GM12878 (cell line): ENCODE results near the gene CYP2A6. TPM values are rescaled to one million over a fixed set of nuclear protein-coding genes. Genes with fewer than 3 reads are reported as not detected.
A peak's percentile ranks its signal among the peaks of the same experiment; 100 is the strongest.

Experiments used
- BACH1 ChIP-seq: fragments of 450-650 bp; IDR thresholded peaks from 2 replicates; pipeline ENCODE4 v1.6.1; 2017; ENCODE audit warnings: mild to moderate bottlenecking, borderline replicate concordance
- CREM ChIP-seq: IDR thresholded peaks from 2 replicates; pipeline ENCODE4 v1.6.1; 2014; ENCODE audit warnings: antibody characterized with exemption, low read depth
- DPF2 ChIP-seq: fragments of 450-650 bp; IDR thresholded peaks from 2 replicates; pipeline ENCODE4 v1.6.1; 2017; ENCODE audit warnings: mild to moderate bottlenecking
- EGR1 ChIP-seq, 2 experiments: IDR thresholded peaks; 1 replicate in 1 of 2; 2 replicates in 1 of 2; pipeline ENCODE4 v1.6.1; 2011 to 2012; ENCODE audit warnings: low read depth in 2 of 2, low read length in 2 of 2, borderline replicate concordance in 1 of 2, mild to moderate bottlenecking in 1 of 2, moderate library complexity in 1 of 2
- HCFC1 ChIP-seq: fragments of 150-350 bp; IDR thresholded peaks from 2 replicates; pipeline ENCODE4 v1.6.1; 2014; ENCODE audit warnings: low read length
- HSF1 ChIP-seq: fragments of 150-350 bp; IDR thresholded peaks from 2 replicates; pipeline ENCODE4 v1.6.1; 2014; ENCODE audit warnings: mild to moderate bottlenecking, low read depth, low read length
- JUND ChIP-seq: IDR thresholded peaks from 2 replicates; pipeline ENCODE4 v1.6.1; 2012; ENCODE audit warnings: low read depth, mild to moderate bottlenecking, low read length, improper control_type of control experiment, moderate library complexity
- LARP7 ChIP-seq: fragments of 450-650 bp; IDR thresholded peaks from 2 replicates; pipeline ENCODE4 v1.6.1; 2017; ENCODE audit warnings: mild to moderate bottlenecking
- NFYA ChIP-seq: IDR thresholded peaks from 2 replicates; pipeline ENCODE4 v1.6.1; 2011; ENCODE audit warnings: low read depth, mild to moderate bottlenecking, low read length, improper control_type of control experiment, borderline replicate concordance
- RAD21 ChIP-seq: IDR thresholded peaks from 2 replicates; pipeline ENCODE4 v1.6.1; 2011; ENCODE audit warnings: mild to moderate bottlenecking, low read depth, low read length, moderate library complexity; ENCODE audit not compliant: insufficient read depth
- RUNX3 ChIP-seq: IDR thresholded peaks from 2 replicates; pipeline ENCODE4 v1.6.1; 2012; ENCODE audit warnings: low read length, inconsistent platforms
- SIN3A ChIP-seq: IDR thresholded peaks from 2 replicates; pipeline ENCODE4 v1.6.1; 2012; ENCODE audit warnings: low read depth, low read length, improper control_type of control experiment
- SMARCA5 ChIP-seq: fragments of 450-650 bp; IDR thresholded peaks from 2 replicates; pipeline ENCODE4 v1.6.1; 2017; ENCODE audit warnings: mild to moderate bottlenecking
- TAF1 ChIP-seq: IDR thresholded peaks from 2 replicates; pipeline ENCODE4 v1.6.1; 2011; ENCODE audit warnings: mild to moderate bottlenecking, low read depth, low read length, borderline replicate concordance
- YY1 ChIP-seq: IDR thresholded peaks from 2 replicates; pipeline ENCODE4 v1.6.1; 2011; ENCODE audit warnings: low read depth, mild to moderate bottlenecking, low read length
- ZNF24 ChIP-seq: fragments of 450-650 bp; IDR thresholded peaks from 2 replicates; pipeline ENCODE4 v1.6.1; 2017; ENCODE audit warnings: antibody characterized with exemption, mild to moderate bottlenecking
- ZZZ3 ChIP-seq: IDR thresholded peaks from 2 replicates; pipeline ENCODE4 v1.6.1; 2011; ENCODE audit warnings: low read depth; ENCODE audit not compliant: control insufficient read depth, insufficient read length
- polyA plus RNA-seq, 11 experiments: library from polyadenylated mRNA; depleted of rRNA in 4 of 11; unstranded in 6 of 11; stranded (reverse) in 5 of 11; fragments of >200 nt; fragmentation: Nextera tagmentation in 4 of 11; fragmentation: Illumina TruSeq in 1 of 11; extraction: Ambion mirVana in 4 of 11; extraction: Trizol in 1 of 11; gene quantifications; 1 replicate in 1 of 11; 2 replicates in 10 of 11; pipeline versions ENCODE4 v1.2.1 to v1.2.3, GENCODE V29; 2011 to 2016; ENCODE audit warnings: inconsistent platforms in 2 of 11, missing spikeins in 2 of 11, low read depth in 1 of 11
- total RNA-seq, 4 experiments: library from RNA; depleted of rRNA in 3 of 4; stranded (reverse); fragments of >200 nt in 3 of 4; fragmentation: Illumina TruSeq in 1 of 4; extraction: Trizol in 1 of 4; gene quantifications; 2 replicates each; pipeline versions ENCODE4 v1.2.1 to v1.2.3, GENCODE V29; 2013 to 2021
- TF ChIP-seq, protein P1 (sequence below), 3 experiments: IDR thresholded peaks in 2 of 3; conservative IDR thresholded peaks in 1 of 3; 2 replicates each; pipeline ENCODE4 v1.5.1; 2011; ENCODE audit warnings: low read depth in 3 of 3, low read length in 3 of 3, mild to moderate bottlenecking in 3 of 3, control low read depth in 2 of 3, moderate library complexity in 2 of 3, inconsistent platforms in 1 of 3, mixed read lengths in 1 of 3; ENCODE audit not compliant: control insufficient read depth in 2 of 3, insufficient read depth in 1 of 3; ENCODE audit errors: extremely low read depth in 1 of 3
- TF ChIP-seq, protein P2 (sequence below): fragments of 450-650 bp; IDR thresholded peaks from 2 replicates; pipeline ENCODE4 v1.6.1; 2016; ENCODE audit warnings: mild to moderate bottlenecking
- TF ChIP-seq, protein P3 (sequence below): fragments of 450-650 bp; formaldehyde crosslinking; IDR thresholded peaks from 2 replicates; pipeline ENCODE4 v1.5.0; 2022; ENCODE audit warnings: mild to moderate bottlenecking, missing genetic modification characterization
- TF ChIP-seq, protein P4 (sequence below): fragments of 450-650 bp; IDR thresholded peaks from 2 replicates; pipeline ENCODE4 v1.6.1; 2016; ENCODE audit warnings: mild to moderate bottlenecking

CYP2A6 gene
- total and polyA plus RNA-seq, 10 of the 15 experiments (the other 5 are each of a cell fraction or from before 2014, with no cell fraction given) = 0.97 TPM; not detected in 9

- TF ChIP-seq EGR1 (IDR thresholded peaks at IDR 0.05; ENCODE audit: borderline replicate concordance in 1 of 2, low read depth in 2 of 2, low read length in 2 of 2) = peak in 1 of 2 experiments; percentile 12; a peak in 1 of 3 replicates
- TF ChIP-seq ZZZ3 = no peak
- TF ChIP-seq NFYA = no peak
- TF ChIP-seq, protein P1, sequence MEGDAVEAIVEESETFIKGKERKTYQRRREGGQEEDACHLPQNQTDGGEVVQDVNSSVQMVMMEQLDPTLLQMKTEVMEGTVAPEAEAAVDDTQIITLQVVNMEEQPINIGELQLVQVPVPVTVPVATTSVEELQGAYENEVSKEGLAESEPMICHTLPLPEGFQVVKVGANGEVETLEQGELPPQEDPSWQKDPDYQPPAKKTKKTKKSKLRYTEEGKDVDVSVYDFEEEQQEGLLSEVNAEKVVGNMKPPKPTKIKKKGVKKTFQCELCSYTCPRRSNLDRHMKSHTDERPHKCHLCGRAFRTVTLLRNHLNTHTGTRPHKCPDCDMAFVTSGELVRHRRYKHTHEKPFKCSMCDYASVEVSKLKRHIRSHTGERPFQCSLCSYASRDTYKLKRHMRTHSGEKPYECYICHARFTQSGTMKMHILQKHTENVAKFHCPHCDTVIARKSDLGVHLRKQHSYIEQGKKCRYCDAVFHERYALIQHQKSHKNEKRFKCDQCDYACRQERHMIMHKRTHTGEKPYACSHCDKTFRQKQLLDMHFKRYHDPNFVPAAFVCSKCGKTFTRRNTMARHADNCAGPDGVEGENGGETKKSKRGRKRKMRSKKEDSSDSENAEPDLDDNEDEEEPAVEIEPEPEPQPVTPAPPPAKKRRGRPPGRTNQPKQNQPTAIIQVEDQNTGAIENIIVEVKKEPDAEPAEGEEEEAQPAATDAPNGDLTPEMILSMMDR (IDR thresholded peaks at IDR 0.05 in 2 of 3, conservative IDR thresholded peaks at IDR 0.05 in 1 of 3; ENCODE audit: control insufficient read depth in 2 of 3, extremely low read depth in 1 of 3, insufficient read depth in 1 of 3, low read depth in 3 of 3, low read length in 3 of 3) = peak; percentile 80 to 95 (median 87)
- 0 out of 2 replicates have a peak, but pooled peaks have one; percentile 20 for TF ChIP-seq CREM
- TF ChIP-seq SMARCA5 = peak; percentile 92
- peak; percentile 64; the same call in 1 of the 2 replicates for TF ChIP-seq YY1
- no peak for TF ChIP-seq SIN3A
- 0 out of 2 replicates have a peak, but pooled peaks have one; percentile 41 for TF ChIP-seq DPF2
- no peak for TF ChIP-seq BACH1
- TF ChIP-seq LARP7 = 0 out of 2 replicates have a peak, but pooled peaks have one; percentile 32
- 0 out of 2 replicates have a peak, but pooled peaks have one; percentile 18 for TF ChIP-seq ZNF24
- TF ChIP-seq HSF1 = no peak
- no peak for TF ChIP-seq RUNX3
- TF ChIP-seq, protein P2, sequence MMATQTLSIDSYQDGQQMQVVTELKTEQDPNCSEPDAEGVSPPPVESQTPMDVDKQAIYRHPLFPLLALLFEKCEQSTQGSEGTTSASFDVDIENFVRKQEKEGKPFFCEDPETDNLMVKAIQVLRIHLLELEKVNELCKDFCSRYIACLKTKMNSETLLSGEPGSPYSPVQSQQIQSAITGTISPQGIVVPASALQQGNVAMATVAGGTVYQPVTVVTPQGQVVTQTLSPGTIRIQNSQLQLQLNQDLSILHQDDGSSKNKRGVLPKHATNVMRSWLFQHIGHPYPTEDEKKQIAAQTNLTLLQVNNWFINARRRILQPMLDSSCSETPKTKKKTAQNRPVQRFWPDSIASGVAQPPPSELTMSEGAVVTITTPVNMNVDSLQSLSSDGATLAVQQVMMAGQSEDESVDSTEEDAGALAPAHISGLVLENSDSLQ = peak; percentile 95
- TF ChIP-seq, protein P3, sequence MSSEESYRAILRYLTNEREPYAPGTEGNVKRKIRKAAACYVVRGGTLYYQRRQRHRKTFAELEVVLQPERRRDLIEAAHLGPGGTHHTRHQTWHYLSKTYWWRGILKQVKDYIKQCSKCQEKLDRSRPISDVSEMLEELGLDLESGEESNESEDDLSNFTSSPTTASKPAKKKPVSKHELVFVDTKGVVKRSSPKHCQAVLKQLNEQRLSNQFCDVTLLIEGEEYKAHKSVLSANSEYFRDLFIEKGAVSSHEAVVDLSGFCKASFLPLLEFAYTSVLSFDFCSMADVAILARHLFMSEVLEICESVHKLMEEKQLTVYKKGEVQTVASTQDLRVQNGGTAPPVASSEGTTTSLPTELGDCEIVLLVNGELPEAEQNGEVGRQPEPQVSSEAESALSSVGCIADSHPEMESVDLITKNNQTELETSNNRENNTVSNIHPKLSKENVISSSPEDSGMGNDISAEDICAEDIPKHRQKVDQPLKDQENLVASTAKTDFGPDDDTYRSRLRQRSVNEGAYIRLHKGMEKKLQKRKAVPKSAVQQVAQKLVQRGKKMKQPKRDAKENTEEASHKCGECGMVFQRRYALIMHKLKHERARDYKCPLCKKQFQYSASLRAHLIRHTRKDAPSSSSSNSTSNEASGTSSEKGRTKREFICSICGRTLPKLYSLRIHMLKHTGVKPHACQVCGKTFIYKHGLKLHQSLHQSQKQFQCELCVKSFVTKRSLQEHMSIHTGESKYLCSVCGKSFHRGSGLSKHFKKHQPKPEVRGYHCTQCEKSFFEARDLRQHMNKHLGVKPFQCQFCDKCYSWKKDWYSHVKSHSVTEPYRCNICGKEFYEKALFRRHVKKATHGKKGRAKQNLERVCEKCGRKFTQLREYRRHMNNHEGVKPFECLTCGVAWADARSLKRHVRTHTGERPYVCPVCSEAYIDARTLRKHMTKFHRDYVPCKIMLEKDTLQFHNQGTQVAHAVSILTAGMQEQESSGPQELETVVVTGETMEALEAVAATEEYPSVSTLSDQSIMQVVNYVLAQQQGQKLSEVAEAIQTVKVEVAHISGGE (CRISPR knock-in tag) = no peak
- no peak for TF ChIP-seq HCFC1
- TF ChIP-seq TAF1 = no peak
- peak; percentile 53 for TF ChIP-seq RAD21
- TF ChIP-seq JUND = no peak
- TF ChIP-seq, protein P4, sequence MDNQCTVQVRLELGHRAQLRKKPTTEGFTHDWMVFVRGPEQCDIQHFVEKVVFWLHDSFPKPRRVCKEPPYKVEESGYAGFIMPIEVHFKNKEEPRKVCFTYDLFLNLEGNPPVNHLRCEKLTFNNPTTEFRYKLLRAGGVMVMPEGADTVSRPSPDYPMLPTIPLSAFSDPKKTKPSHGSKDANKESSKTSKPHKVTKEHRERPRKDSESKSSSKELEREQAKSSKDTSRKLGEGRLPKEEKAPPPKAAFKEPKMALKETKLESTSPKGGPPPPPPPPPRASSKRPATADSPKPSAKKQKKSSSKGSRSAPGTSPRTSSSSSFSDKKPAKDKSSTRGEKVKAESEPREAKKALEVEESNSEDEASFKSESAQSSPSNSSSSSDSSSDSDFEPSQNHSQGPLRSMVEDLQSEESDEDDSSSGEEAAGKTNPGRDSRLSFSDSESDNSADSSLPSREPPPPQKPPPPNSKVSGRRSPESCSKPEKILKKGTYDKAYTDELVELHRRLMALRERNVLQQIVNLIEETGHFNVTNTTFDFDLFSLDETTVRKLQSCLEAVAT = 0 out of 2 replicates have a peak, but pooled peaks have one; percentile 53
These were observed 43.7 kb downstream of the CYP2A6 start (continued) for GRCh38 chr19:40806423-40807146.
